GM18502 (cell line): Measurements from ENCODE around the gene INA.

Experiments used
- ATAC-seq: cut with Tn5 transposase; IDR thresholded peaks from one replicate; pipeline ENCODE4 v1.9.1; 2021; ENCODE audit warnings: mild to moderate bottlenecking; ENCODE audit not compliant: unreplicated experiment, poor library complexity

Gene INA

DNA sequence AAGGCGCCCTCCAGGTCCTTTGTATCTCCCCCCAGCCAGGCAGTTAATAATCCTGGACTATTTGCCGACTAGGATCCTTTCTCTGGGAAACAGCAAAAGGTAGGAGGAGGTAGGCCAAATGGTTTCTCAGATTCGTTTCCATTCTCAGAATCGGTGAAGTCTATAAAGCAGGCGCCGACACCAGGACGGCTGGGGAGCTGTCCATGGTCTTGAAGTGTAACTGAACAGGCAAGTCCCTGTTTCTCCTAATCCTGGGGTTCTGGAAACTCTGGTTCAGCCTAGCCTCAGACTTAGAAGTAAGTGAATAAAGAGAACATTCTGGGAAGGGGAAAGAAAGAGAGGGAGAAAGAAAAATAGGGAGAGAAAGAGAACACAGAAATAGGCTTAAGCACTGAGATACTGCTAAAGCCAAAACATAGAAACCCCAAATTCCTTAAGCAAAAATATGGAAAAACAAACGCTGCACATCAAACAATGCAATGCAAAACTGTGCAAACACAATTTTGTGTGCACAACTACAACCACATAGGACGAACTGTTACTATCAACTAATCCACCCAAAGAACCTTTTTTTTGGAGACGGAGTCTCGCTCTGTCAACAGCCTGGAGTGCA, 11.1 kb upstream of the INA start:
- no peak for ATAC-seq

DNA sequence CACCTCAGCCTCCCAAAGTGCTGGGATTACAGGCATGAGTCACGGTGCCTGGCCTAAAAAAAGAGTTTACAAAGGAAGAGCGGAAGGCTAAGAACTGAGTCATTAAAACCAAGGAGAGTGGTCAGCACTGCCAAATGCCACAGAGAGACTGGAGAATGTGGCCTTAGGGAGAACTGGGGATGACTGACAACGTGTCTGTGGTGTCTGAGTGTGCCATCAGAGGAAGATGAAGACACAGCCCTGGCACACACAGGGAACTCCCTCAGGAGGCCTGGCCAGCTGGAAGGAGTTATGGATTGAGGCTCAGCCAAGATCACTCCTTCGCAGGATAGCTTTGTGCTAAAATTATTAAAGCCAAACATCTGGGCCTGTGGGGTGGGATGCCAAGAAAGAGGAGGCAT, 3.9 kb upstream of the INA start:
- no peak for ATAC-seq

GRCh38 chr10:103276251-103276895, 565 bp upstream of the INA start:
- ATAC-seq = no peak

DNA sequence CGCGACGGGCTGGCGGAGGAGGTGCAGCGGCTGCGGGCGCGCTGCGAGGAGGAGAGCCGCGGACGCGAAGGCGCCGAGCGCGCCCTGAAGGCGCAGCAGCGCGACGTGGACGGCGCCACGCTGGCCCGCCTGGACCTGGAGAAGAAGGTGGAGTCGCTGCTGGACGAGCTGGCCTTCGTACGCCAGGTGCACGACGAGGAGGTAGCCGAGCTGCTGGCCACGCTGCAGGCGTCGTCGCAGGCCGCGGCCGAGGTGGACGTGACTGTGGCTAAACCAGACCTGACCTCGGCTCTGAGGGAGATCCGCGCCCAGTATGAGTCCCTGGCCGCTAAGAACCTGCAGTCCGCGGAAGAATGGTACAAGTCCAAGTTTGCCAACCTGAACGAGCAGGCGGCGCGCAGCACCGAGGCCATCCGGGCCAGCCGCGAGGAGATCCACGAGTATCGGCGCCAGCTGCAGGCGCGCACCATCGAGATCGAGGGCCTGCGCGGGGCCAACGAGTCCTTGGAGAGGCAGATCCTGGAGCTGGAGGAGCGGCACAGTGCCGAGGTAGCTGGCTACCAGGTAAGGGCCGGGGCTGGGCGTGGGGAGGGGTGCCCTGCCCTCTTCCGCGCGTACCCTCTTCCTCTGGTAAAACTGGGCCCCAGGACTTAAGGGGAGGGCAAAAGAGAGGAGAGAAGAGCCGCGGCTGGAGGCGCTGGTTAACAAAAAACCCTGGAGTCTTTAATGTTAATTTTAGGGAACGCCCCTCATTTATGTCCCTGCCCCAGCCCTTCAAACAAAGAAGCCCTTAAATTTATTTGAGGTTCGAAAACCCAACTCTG, 987 bp downstream of the INA start:
- ATAC-seq = no peak

DNA sequence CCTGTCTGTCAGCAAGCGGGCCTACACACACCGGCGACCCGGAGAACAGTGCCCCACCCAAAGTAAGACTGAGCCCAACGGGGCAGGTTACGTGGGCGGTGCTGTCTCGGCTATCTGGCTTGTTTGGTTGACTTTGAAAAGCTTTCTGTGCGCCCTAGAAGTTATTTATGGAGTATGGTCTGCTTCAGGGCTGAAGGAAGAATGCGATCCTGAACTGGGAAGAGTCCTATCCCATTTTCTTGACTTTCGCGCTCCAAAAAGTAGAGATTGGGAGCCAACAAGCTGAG, 1.5 kb downstream of the INA start:
- no peak for ATAC-seq

DNA sequence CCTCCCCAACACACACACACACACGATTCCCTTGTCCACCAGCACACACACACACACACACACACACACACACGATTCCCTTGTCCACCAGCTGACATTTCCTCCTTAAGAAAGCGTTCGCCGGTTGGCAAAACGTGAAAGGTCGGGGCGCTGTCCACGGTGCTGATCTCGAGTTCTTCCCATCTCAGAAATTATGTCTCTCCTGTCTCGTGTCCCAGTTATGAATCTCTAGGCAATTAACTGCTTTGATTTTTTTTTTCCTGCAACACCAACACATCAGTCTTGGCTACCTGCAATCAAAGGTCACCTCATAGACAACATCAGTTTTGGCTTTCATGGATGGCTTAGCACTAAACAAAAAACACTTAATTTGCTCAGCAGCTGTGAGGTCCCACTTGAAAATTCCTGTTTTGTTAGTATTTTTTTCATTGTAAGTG, 1.9 kb downstream of the INA start:
- no peak for ATAC-seq

DNA sequence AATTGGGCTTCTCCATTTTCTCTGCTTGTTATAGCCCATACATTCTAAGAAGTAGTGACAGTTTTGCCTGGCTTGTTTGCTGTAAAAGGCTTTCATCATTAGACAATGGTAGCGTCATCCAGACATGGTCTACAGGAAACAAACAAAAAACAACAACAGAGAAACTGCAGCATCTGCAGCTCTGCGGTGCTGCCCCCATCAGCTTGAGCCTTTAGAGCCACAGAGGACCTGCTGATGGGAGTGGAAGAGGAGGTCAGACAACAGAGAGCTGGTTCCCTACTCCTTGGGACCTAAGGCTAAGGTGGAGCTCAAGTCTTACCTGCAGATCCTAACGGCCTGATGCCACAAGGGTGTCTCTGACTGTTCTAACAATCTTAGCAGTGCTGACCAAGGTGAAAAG, 3.1 kb downstream of the INA start:
- no peak for ATAC-seq

DNA sequence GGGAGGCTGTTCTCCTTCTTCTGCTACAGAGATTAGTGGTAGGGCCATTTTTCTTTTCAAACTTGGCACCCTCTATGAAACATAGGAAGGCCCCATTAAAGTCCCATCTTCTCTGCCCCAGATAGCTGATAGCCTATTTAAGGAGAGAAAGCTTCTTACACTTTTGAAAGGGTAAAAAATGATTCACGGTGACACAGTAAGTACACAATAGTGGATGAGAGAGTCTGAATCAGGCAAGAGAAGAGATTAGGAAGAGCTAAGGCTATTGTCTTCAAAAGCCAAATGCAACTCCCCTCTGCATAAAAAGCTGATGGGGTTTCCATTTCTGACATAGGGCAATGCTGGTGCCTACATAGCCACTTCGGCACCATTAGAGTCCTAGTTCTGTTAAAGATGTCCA, 3.6 kb downstream of the INA start:
- ATAC-seq = no peak

DNA sequence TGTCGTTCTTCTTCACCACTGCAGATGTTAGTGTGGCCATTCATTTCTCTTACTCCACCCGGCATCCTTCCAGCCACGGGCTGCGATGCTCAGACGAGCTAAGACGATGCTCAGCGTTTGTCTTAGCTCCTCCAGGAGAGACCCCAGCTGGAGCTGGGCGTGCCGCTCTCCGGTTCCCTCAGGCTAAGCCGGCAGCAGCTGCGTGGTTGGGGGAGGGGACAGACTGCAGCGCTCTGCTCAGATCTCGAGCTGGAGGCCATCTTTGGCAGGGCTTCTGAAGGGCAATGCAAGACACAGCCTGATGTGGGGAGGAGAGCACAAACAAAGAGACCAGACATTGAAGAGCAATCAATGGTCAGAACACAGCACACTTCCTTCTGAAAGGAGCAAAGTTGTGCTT, 4.8 kb downstream of the INA start:
- no peak for ATAC-seq

DNA sequence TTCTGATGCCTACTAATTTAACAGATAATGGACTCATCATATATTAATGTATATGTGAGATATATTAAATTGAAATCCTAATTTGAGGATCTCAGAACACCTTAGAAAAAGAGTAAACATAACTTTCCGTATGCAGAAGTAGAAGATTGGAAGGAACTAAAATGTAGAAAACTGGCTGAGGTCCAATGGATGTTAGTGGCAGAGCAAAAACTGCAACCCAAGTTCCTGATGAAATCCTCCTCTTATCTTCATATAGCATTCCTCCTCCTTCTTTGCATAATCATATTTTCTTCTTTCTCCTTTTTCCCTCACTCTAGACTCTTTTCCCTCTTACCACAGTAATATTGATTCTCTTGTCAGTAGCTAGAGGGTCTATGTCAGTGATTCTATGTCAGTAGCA, 6.0 kb downstream of the INA start:
- ATAC-seq = no peak

DNA sequence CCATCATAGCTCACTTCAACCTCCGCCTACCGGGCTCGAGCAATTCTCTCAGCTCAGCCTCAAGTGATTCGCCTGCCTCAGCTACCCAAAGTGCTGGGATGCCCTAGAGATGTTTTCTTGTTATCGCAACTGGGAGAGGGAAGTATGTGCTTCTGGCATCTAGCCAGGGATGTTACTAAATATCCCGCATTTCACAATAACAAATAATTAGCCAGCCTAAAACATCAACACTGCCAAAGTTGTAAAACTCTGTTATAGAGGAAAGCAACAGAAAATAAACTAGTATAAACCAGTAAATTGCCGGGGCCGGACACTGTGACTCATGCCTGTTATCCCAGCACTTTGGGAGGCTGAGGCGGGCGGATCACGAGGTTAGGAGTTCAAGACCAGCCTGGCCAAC, 7.2 kb downstream of the INA start:
- ATAC-seq = no peak

DNA sequence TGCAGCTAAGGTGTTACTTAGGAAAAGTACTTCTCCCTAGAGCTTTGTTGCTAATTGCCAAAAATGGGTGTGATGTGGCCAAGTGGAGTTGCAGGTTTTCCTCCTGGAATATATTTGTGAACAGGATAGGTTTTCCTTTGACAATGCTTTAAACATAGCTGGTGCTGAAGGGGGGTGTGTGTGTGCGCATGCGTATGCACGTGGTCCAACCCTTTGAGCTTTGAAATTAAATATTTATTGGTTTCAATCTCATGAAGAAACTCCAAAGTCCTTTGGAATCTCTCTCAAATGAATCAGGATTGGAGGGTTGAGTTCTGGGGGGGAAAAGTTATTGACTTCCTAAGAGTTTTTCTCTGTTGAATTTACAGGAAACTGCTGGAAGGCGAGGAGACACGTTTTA, 11.1 kb downstream of the INA start:
- no peak for ATAC-seq

DNA sequence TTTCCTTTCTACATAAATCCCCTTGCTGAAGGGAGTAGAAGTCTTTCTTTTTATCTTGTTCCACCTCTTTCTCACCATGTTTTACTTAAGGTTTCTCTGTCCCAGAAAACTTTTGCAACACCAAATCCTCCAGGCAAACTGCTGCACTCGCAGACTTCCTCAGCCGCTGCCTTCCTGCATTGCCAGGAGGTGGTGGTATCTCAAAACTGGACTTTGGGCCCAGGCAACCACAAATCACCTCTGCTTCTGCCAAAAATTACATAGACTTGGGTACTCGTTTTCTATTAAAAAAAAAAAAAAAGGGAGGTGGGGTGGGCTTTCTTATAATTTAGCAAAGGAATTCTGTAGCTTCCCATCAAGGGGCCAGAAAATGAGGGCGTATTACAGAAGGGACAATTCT, 14.7 kb downstream of the INA start:
- ATAC-seq = no peak

GRCh38 chr10:103295374-103296015, 18.6 kb downstream of the INA start:
- no peak for ATAC-seq

DNA sequence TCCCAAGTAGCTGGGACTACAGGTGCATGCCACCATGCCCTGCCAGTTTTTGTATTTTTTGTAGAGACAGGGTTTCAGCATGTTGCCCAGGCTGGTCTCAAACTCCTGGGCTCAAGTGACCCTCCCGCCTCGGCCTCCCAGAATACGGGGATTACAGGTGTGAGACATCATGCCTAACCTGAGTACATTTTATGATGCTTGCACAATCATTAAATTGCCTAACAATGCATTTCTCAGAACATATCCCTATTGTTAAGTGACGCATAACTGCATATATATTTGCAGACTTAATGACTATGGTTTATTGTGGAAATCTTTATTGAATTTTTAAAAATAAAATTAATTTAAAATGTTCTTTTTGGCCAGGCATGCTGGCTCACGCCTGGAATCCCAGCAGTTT, 30.7 kb downstream of the INA start:
- no peak for ATAC-seq

DNA sequence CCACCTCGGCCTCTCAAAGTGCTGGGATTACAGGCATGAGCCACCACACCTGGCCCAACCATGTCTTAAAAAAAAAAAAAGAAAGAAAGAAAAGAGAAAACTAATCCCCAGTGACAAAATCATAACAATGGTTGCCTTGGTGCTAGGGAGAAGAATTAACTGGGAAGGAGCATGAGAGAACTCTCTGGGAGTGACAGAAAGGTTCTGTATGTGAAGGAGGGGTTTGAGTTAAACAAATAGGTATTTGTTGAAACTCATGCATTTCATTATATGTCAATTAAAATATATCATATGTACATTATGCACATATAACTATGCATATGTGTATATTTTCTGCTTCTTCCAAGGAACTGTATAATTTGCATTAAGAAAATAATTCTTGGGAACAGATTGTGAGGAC, 33.3 kb downstream of the INA start:
- no peak for ATAC-seq

DNA sequence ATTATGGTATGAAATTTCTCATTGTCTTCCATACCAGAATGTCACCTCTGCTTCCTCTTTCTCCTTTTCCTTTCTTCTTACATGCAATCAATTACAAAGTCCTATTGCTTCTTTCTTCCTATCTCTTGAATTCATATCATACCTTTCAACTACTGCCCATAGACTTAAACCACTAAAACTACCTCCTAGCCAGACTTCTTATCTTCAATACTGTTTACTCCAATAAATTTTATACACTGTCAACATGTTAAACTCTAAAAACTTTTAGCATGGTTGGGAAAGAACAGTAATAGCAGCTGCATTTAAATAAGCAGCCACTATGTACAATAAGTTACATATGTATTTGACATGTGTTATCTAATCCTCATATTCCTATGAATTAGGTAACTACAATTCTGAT, 39.1 kb downstream of the INA start:
- ATAC-seq = no peak

GRCh38 chr10:103327906-103328305, 51.0 kb downstream of the INA start:
- ATAC-seq = no peak

DNA sequence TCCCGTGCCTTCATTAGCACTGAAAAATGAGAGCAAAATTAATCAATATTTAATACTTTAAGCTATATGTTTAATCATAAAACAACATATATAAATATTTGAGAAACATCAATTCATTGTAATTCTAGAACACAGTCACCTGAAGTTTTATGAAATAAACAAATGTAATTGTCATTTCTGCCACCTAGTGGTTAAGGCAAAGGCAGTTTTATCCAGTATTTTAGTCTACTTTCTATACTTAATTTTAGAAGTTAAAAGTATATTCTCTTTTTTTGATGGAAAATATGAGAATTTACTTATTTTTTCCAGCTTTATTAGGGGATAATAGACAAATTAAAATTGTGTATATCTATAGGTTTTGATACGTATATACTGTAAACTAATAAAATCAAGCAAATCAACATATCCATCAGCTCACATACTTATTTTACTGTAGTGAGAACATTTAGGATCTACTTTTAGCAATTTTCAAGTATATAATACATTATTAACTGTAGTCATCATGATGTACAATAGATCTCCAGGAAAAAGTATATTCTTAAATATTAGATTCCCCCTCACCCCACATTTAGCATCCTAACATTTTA, 57.1 kb downstream of the INA start:
- no peak for ATAC-seq

GRCh38 chr10:103334567-103334966, 57.6 kb downstream of the INA start:
- no peak for ATAC-seq

DNA sequence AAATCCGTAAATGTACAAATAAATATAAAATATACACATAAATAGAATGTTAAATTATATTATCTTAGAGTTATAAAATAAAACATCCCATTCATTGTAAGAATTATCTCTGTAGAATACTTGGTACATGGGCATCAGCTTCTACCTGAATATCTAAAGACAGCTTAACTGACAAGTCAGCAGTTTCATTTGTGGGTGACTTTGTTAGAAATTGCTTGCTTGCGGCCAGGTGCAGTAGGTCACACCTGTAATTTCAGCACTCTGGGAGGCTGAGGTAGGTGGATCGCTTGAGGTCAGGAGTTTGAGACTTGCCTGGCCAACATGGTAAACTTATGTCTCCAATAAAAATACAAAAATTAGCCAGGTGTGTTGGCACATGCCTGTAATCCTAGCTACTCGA, 59.4 kb downstream of the INA start:
- ATAC-seq = no peak
